ENCODE results near the gene AGTR1. TPM values are rescaled to one million over a fixed set of nuclear protein-coding genes. Genes with fewer than 3 reads are reported as not detected.

The AGTR1 gene
- total RNA-seq, 1 experiment from 2014 or later, result not detected

DNA sequence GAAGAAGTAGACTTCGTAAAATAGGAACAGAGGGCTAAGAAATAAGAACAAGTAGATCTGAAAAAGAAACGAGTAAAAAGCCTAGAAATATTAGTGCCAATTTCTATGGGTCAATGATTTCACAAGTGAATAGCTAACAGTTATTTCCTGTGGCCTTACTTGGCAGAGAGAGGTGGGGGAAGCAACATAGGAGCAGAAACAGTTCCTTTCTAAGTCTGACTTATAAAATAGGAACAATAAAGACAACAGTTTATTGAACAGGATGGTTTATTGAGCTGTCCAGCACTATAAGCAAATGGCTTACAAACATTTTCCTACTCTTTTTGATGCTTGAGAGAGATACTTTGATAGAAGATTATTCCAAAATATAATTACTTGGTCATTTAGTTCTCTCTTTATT lies 37.9 kb downstream of the AGTR1 start:
- Mint-ChIP-seq H3K27ac (ENCODE audit: unreplicated experiment) (no peak overlapping the region), H3K27me3 (ENCODE audit: insufficient read depth, unreplicated experiment) (no peaks in the 10 kb centered on the region), H3K4me3 (ENCODE audit: unreplicated experiment) (no peak overlapping the region), H3K4me1 (ENCODE audit: low read depth, unreplicated experiment) (no peaks in the 10 kb centered on the region), H3K36me3 (ENCODE audit: insufficient read depth, unreplicated experiment) (no peaks in the 10 kb centered on the region), H3K9me3 (ENCODE audit: unreplicated experiment) (no peaks in the 10 kb centered on the region)
- no peaks in the 10 kb centered on the region for H3K27me3 ChIP-seq (replicated peaks; ENCODE audit: control insufficient read depth, insufficient read depth, low read length)
- no peaks in the 10 kb centered on the region for H3K4me1 ChIP-seq
- TF ChIP-seq, protein P1, sequence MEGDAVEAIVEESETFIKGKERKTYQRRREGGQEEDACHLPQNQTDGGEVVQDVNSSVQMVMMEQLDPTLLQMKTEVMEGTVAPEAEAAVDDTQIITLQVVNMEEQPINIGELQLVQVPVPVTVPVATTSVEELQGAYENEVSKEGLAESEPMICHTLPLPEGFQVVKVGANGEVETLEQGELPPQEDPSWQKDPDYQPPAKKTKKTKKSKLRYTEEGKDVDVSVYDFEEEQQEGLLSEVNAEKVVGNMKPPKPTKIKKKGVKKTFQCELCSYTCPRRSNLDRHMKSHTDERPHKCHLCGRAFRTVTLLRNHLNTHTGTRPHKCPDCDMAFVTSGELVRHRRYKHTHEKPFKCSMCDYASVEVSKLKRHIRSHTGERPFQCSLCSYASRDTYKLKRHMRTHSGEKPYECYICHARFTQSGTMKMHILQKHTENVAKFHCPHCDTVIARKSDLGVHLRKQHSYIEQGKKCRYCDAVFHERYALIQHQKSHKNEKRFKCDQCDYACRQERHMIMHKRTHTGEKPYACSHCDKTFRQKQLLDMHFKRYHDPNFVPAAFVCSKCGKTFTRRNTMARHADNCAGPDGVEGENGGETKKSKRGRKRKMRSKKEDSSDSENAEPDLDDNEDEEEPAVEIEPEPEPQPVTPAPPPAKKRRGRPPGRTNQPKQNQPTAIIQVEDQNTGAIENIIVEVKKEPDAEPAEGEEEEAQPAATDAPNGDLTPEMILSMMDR (IDR thresholded peaks at IDR 0.05; ENCODE audit: insufficient read depth in 1 of 2, low read depth in 1 of 2, low read length in 1 of 2, severe bottlenecking in 1 of 2, unreplicated experiment in 1 of 2), result no peak
- H3K9me3 ChIP-seq, result no peaks in the 10 kb centered on the region
- ChIA-PET CTCF (no interaction called here), POLR2A (no interaction called here)
- no peaks in the 10 kb centered on the region for H3K36me3 ChIP-seq (ENCODE audit: control insufficient read depth, insufficient read depth, low read length)
- intact Hi-C loops (cut with micrococcal nuclease; ENCODE audit: unreplicated experiment), result no loop called here
- BruUV-seq (replicated peaks), result no TSS peak
- no peak overlapping the region for H3K4me3 ChIP-seq (ENCODE audit: low read depth, low read length)
- DNase-seq, result no peak

- no peaks in the 10 kb centered on the region for H3K27me3 Mint-ChIP-seq (ENCODE audit: insufficient read depth, unreplicated experiment)
- no peaks in the 10 kb centered on the region for H3K36me3 ChIP-seq (ENCODE audit: control insufficient read depth, insufficient read depth, low read length)
- H3K27me3 ChIP-seq (replicated peaks; ENCODE audit: control insufficient read depth, insufficient read depth, low read length), result no peaks in the 10 kb centered on the region
- no peaks in the 10 kb centered on the region for H3K9me3 ChIP-seq
- no TSS peak for BruUV-seq (replicated peaks)
- TF ChIP-seq, protein P1 (IDR thresholded peaks at IDR 0.05; ENCODE audit: insufficient read depth in 1 of 2, low read depth in 1 of 2, low read length in 1 of 2, severe bottlenecking in 1 of 2, unreplicated experiment in 1 of 2), result no peak
- CTCF ChIA-PET, result no interaction called here
- no peak overlapping the region for H3K4me3 Mint-ChIP-seq (ENCODE audit: unreplicated experiment)
- H3K4me1 ChIP-seq, result no peaks in the 10 kb centered on the region
- no peaks in the 10 kb centered on the region for H3K4me1 Mint-ChIP-seq (ENCODE audit: low read depth, unreplicated experiment)
- intact Hi-C loops (cut with micrococcal nuclease; ENCODE audit: unreplicated experiment), result no loop called here
- H3K4me3 ChIP-seq (ENCODE audit: low read depth, low read length), result no peak overlapping the region
- DNase-seq, result no peak
- H3K36me3 Mint-ChIP-seq (ENCODE audit: insufficient read depth, unreplicated experiment), result no peaks in the 10 kb centered on the region
- POLR2A ChIA-PET, result no interaction called here
- H3K27ac Mint-ChIP-seq (ENCODE audit: unreplicated experiment), result no peak overlapping the region
- no peaks in the 10 kb centered on the region for H3K9me3 Mint-ChIP-seq (ENCODE audit: unreplicated experiment)
Measured at GRCh38 chr3:148736086-148736485, 38.4 kb downstream of the AGTR1 start.

DNA sequence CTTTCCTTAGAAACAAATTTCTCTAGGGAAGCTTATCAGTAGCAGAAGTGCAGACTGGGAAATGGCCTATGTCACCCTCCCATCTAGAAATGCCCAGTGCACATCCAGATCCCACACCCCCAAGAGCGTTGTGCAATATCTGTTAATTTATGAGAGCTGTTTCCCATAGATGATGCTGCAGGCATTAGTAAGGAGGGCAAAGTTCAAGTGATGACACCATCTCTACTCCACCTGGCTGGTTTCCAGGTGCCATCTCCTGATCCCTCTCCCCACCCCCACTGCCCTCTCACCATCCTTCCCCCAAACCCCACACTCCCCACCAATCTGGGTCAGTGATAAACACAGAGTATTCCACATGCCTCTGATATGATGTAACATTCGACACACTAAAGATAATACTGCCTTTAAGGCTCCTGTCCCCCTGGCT lies 39.4 kb downstream of the AGTR1 start:
- POLR2A ChIA-PET, result no interaction called here
- Histone ChIP-seq H3K4me3 (ENCODE audit: low read depth, low read length) (no peak overlapping the region), H3K36me3 (ENCODE audit: control insufficient read depth, insufficient read depth, low read length) (no peaks in the 10 kb centered on the region), H3K27me3 (replicated peaks; ENCODE audit: control insufficient read depth, insufficient read depth, low read length) (no peaks in the 10 kb centered on the region), H3K9me3 (no peaks in the 10 kb centered on the region), H3K4me1 (no peaks in the 10 kb centered on the region)
- Mint-ChIP-seq H3K27me3 (ENCODE audit: insufficient read depth, unreplicated experiment) (peaks cover 2% of the 10 kb centered on the region), H3K36me3 (ENCODE audit: insufficient read depth, unreplicated experiment) (no peaks in the 10 kb centered on the region), H3K9me3 (ENCODE audit: unreplicated experiment) (no peaks in the 10 kb centered on the region), H3K4me3 (ENCODE audit: unreplicated experiment) (no peak overlapping the region), H3K4me1 (ENCODE audit: low read depth, unreplicated experiment) (no peaks in the 10 kb centered on the region), H3K27ac (ENCODE audit: unreplicated experiment) (no peak overlapping the region)
- intact Hi-C loops (cut with micrococcal nuclease; ENCODE audit: unreplicated experiment), result no loop called here
- CTCF ChIA-PET, result no interaction called here
- DNase-seq, result peak in 1 of 2 experiments; percentile 12
- no TSS peak for BruUV-seq (replicated peaks)
- TF ChIP-seq, protein P1 (IDR thresholded peaks at IDR 0.05; ENCODE audit: insufficient read depth in 1 of 2, low read depth in 1 of 2, low read length in 1 of 2, severe bottlenecking in 1 of 2, unreplicated experiment in 1 of 2), result no peak

Measured in Caco-2 (cell line).